Activated naive CD8-positive, alpha-beta T cell treated with anti-CD3 and anti-CD28 coated beads for 36 hours (primary cell): ENCODE measurements around the gene TPK1. TPM values are rescaled to one million over a fixed set of nuclear protein-coding genes. Genes with fewer than 3 reads are reported as not detected.
A peak's percentile ranks its signal among the peaks of the same experiment; 100 is the strongest.

Source experiments
- DNase-seq: peaks from one replicate; pipeline ENCODE4 v3.0.0; 2021
- H3K27ac Mint-ChIP-seq: one replicate; pipeline ENCODE4 v1.8.0; 2022; ENCODE audit warnings: mild to moderate bottlenecking, moderate library complexity, mixed read lengths
- H3K27me3 Mint-ChIP-seq: one replicate; pipeline ENCODE4 v1.8.0; 2022; ENCODE audit warnings: mild to moderate bottlenecking, mixed read lengths
- H3K36me3 Mint-ChIP-seq: one replicate; pipeline ENCODE4 v1.8.0; 2021; ENCODE audit warnings: mild to moderate bottlenecking, mixed read lengths
- H3K4me1 Mint-ChIP-seq: one replicate; pipeline ENCODE4 v1.8.0; 2021; ENCODE audit warnings: mixed read lengths
- H3K4me3 Mint-ChIP-seq: one replicate; pipeline ENCODE4 v1.8.0; 2022; ENCODE audit warnings: mild to moderate bottlenecking, moderate library complexity, mixed read lengths
- H3K9me3 Mint-ChIP-seq: one replicate; pipeline ENCODE4 v1.8.0; 2022; ENCODE audit warnings: mixed read lengths
- total RNA-seq, 2 experiments: library from RNA; stranded (reverse); gene quantifications; one replicate each; pipeline ENCODE4 v1.2.3, GENCODE V29; 2021

TPK1 gene
- total RNA-seq: 10 to 100 TPM; 16.7 to 21.4 TPM

- Mint-ChIP-seq H3K4me3 (peak within 1 kb of the TSS; percentile 98), H3K4me1 (peaks cover 28% of the 10 kb centered on the region), H3K9me3 (peaks cover 26% of the 10 kb centered on the region), H3K27me3 (no peaks in the 10 kb centered on the region), H3K36me3 (peaks cover 24% of the 10 kb centered on the region), H3K27ac (peak within 1 kb of the TSS; percentile 99)
- DNase-seq: peak; percentile 94
These were observed at the start of gene TPK1 for GRCh38 chr7:144835652-144836544. TPK1 (minus strand) TSS chr7:144836053; CDS start chr7:144835602, 451 bp downstream.

GRCh38 chr7:144885478-144885877 lies 49.6 kb upstream of the TPK1 start:
- Mint-ChIP-seq H3K4me1 (no peaks in the 10 kb centered on the region), H3K4me3 (no peak overlapping the region), H3K9me3 (no peaks in the 10 kb centered on the region), H3K27ac (no peak overlapping the region), H3K27me3 (no peaks in the 10 kb centered on the region), H3K36me3 (no peaks in the 10 kb centered on the region)
- no peak for DNase-seq

- H3K9me3 Mint-ChIP-seq: no peaks in the 10 kb centered on the region
- H3K27ac Mint-ChIP-seq: no peak overlapping the region
- no peaks in the 10 kb centered on the region for H3K4me1 Mint-ChIP-seq
- no peaks in the 10 kb centered on the region for H3K36me3 Mint-ChIP-seq
- no peak overlapping the region for H3K4me3 Mint-ChIP-seq
- H3K27me3 Mint-ChIP-seq: no peaks in the 10 kb centered on the region
- DNase-seq: no peak
These were observed 49.0 kb upstream of the TPK1 start for GRCh38 chr7:144884896-144885295.

GRCh38 chr7:144873316-144873845 lies 37.5 kb upstream of the TPK1 start:
- H3K4me3 Mint-ChIP-seq: no peak overlapping the region
- H3K27me3 Mint-ChIP-seq: peaks cover 6% of the 10 kb centered on the region
- no peak for DNase-seq
- H3K4me1 Mint-ChIP-seq: peaks cover 1% of the 10 kb centered on the region
- no peaks in the 10 kb centered on the region for H3K9me3 Mint-ChIP-seq
- H3K27ac Mint-ChIP-seq: no peak overlapping the region
- no peaks in the 10 kb centered on the region for H3K36me3 Mint-ChIP-seq

- no peak for DNase-seq
- Mint-ChIP-seq H3K36me3 (no peaks in the 10 kb centered on the region), H3K4me1 (peaks cover 1% of the 10 kb centered on the region), H3K9me3 (no peaks in the 10 kb centered on the region), H3K27ac (no peak overlapping the region), H3K27me3 (peaks cover 4% of the 10 kb centered on the region), H3K4me3 (no peak overlapping the region)
These were observed 33.2 kb upstream of the TPK1 start for GRCh38 chr7:144869082-144869481.

- no peak for DNase-seq
- Mint-ChIP-seq H3K9me3 (no peaks in the 10 kb centered on the region), H3K4me3 (no peak overlapping the region), H3K27me3 (no peaks in the 10 kb centered on the region), H3K36me3 (no peaks in the 10 kb centered on the region), H3K27ac (no peak overlapping the region), H3K4me1 (no peaks in the 10 kb centered on the region)
These were observed 30.3 kb upstream of the TPK1 start for GRCh38 chr7:144866189-144866588.

- Mint-ChIP-seq H3K4me1 (no peaks in the 10 kb centered on the region), H3K9me3 (no peaks in the 10 kb centered on the region), H3K4me3 (no peak overlapping the region), H3K27me3 (no peaks in the 10 kb centered on the region), H3K27ac (no peak overlapping the region), H3K36me3 (no peaks in the 10 kb centered on the region)
- DNase-seq: no peak
These were observed 27.4 kb upstream of the TPK1 start for GRCh38 chr7:144863320-144863647.

- H3K4me1 Mint-ChIP-seq: no peaks in the 10 kb centered on the region
- H3K4me3 Mint-ChIP-seq: no peak overlapping the region
- DNase-seq: no peak
- no peaks in the 10 kb centered on the region for H3K36me3 Mint-ChIP-seq
- no peak overlapping the region for H3K27ac Mint-ChIP-seq
- no peaks in the 10 kb centered on the region for H3K27me3 Mint-ChIP-seq
- no peaks in the 10 kb centered on the region for H3K9me3 Mint-ChIP-seq
These were observed 26.9 kb upstream of the TPK1 start for GRCh38 chr7:144862612-144863319.

GRCh38 chr7:144859739-144860138 lies 23.9 kb upstream of the TPK1 start:
- Mint-ChIP-seq H3K4me1 (no peaks in the 10 kb centered on the region), H3K9me3 (no peaks in the 10 kb centered on the region), H3K27me3 (no peaks in the 10 kb centered on the region), H3K4me3 (no peak overlapping the region), H3K36me3 (no peaks in the 10 kb centered on the region), H3K27ac (no peak overlapping the region)
- DNase-seq: no peak

- Mint-ChIP-seq H3K27me3 (no peaks in the 10 kb centered on the region), H3K9me3 (no peaks in the 10 kb centered on the region), H3K27ac (no peak overlapping the region), H3K4me3 (no peak overlapping the region), H3K36me3 (no peaks in the 10 kb centered on the region), H3K4me1 (no peaks in the 10 kb centered on the region)
- DNase-seq: no peak
These were observed 21.6 kb upstream of the TPK1 start for GRCh38 chr7:144857463-144857862.

GRCh38 chr7:144854839-144855424 lies 19.1 kb upstream of the TPK1 start:
- Mint-ChIP-seq H3K4me1 (no peaks in the 10 kb centered on the region), H3K27ac (no peak overlapping the region), H3K9me3 (peaks cover 4% of the 10 kb centered on the region), H3K4me3 (no peak overlapping the region), H3K27me3 (no peaks in the 10 kb centered on the region), H3K36me3 (no peaks in the 10 kb centered on the region)
- DNase-seq: no peak

- H3K4me3 Mint-ChIP-seq: no peak overlapping the region
- no peaks in the 10 kb centered on the region for H3K4me1 Mint-ChIP-seq
- no peak for DNase-seq
- peaks cover 4% of the 10 kb centered on the region for H3K9me3 Mint-ChIP-seq
- H3K27ac Mint-ChIP-seq: no peak overlapping the region
- H3K27me3 Mint-ChIP-seq: no peaks in the 10 kb centered on the region
- H3K36me3 Mint-ChIP-seq: peaks cover 3% of the 10 kb centered on the region
These were observed 17.7 kb upstream of the TPK1 start for GRCh38 chr7:144853542-144853941.

GRCh38 chr7:144848078-144848477 lies 12.2 kb upstream of the TPK1 start:
- no peak for DNase-seq
- no peaks in the 10 kb centered on the region for H3K4me1 Mint-ChIP-seq
- H3K9me3 Mint-ChIP-seq: peaks cover 7% of the 10 kb centered on the region
- H3K36me3 Mint-ChIP-seq: peaks cover 9% of the 10 kb centered on the region
- H3K27me3 Mint-ChIP-seq: no peaks in the 10 kb centered on the region
- no peak overlapping the region for H3K4me3 Mint-ChIP-seq
- no peak overlapping the region for H3K27ac Mint-ChIP-seq

GRCh38 chr7:144842377-144842851 lies 6.6 kb upstream of the TPK1 start:
- peaks cover 20% of the 10 kb centered on the region for H3K36me3 Mint-ChIP-seq
- H3K4me1 Mint-ChIP-seq: peaks cover 15% of the 10 kb centered on the region
- peaks cover 30% of the 10 kb centered on the region for H3K9me3 Mint-ChIP-seq
- peak overlapping the region; percentile 93 for H3K27ac Mint-ChIP-seq
- no peaks in the 10 kb centered on the region for H3K27me3 Mint-ChIP-seq
- H3K4me3 Mint-ChIP-seq: peak overlapping the region; percentile 12
- DNase-seq: peak; percentile 33

- peaks cover 22% of the 10 kb centered on the region for H3K36me3 Mint-ChIP-seq
- peak overlapping the region; percentile 76 for H3K4me3 Mint-ChIP-seq
- H3K4me1 Mint-ChIP-seq: peaks cover 25% of the 10 kb centered on the region
- H3K27ac Mint-ChIP-seq: peak overlapping the region; percentile 92
- H3K9me3 Mint-ChIP-seq: peaks cover 25% of the 10 kb centered on the region
- DNase-seq: no peak
- no peaks in the 10 kb centered on the region for H3K27me3 Mint-ChIP-seq
These were observed 641 bp upstream of the TPK1 start for GRCh38 chr7:144836545-144836842.
